Measurements from ENCODE around the gene CMAS.

DNA sequence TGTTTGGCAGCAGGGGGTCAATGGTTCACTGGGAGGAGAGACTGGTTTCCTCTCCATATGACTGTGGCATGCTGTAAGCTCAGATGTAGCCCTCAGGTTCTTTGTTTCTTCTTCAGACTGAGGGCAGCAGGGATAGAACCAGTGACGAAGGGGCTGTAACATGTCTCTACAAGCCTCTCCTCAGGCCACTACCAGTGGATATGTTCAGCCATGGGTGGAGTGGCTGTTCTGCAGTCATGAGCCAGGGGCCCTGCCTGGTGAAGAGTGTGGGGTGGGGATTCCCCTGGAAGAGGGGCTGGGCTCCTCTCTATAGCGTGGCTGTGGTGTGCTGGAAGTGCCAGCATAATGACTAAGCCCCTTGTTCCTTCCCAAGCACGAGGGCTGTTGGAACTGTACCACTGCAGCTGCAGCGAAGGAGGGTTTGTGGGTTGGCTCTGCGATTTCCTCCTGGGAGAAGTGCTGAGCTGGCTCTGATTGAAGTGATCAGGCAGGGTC, 55.8 kb downstream of the CMAS start:
- TF ChIP-seq, protein P1, sequence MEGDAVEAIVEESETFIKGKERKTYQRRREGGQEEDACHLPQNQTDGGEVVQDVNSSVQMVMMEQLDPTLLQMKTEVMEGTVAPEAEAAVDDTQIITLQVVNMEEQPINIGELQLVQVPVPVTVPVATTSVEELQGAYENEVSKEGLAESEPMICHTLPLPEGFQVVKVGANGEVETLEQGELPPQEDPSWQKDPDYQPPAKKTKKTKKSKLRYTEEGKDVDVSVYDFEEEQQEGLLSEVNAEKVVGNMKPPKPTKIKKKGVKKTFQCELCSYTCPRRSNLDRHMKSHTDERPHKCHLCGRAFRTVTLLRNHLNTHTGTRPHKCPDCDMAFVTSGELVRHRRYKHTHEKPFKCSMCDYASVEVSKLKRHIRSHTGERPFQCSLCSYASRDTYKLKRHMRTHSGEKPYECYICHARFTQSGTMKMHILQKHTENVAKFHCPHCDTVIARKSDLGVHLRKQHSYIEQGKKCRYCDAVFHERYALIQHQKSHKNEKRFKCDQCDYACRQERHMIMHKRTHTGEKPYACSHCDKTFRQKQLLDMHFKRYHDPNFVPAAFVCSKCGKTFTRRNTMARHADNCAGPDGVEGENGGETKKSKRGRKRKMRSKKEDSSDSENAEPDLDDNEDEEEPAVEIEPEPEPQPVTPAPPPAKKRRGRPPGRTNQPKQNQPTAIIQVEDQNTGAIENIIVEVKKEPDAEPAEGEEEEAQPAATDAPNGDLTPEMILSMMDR (IDR thresholded peaks at IDR 0.05; ENCODE audit: extremely low read depth in 1 of 2, insufficient read depth in 1 of 2, low read depth in 1 of 2, low read length in 2 of 2) = no peak
- TF ChIP-seq, protein P2, sequence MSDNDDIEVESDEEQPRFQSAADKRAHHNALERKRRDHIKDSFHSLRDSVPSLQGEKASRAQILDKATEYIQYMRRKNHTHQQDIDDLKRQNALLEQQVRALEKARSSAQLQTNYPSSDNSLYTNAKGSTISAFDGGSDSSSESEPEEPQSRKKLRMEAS (IDR thresholded peaks at IDR 0.05; ENCODE audit: insufficient read depth, insufficient read length) = no peak
- peak; percentile 40 for TF ChIP-seq FOS (IDR thresholded peaks at IDR 0.05; ENCODE audit: borderline replicate concordance, insufficient read depth, low read length)

Measured in endothelial cell of umbilical vein (primary cell).